Right atrium auricular region (tissue), 2 donors: Measurements from ENCODE around the gene DOCK2. TPM values are rescaled to one million over a fixed set of nuclear protein-coding genes. Genes with fewer than 3 reads are reported as not detected.

Experiments used
- DNase-seq: peaks from one replicate; pipeline ENCODE4 v3.0.0-alpha.2; 2019; ENCODE audit warnings: low spot score
- H3K27ac ChIP-seq, 2 donors: fragments of 200-600 bp; sonication (generic); 1 replicate in 1 of 2; 2 replicates in 1 of 2; pipeline ENCODE4 v1.5.1; 2016 to 2019
- H3K27me3 ChIP-seq, 2 donors: fragments of 200-600 bp; sonication (generic); one replicate each; pipeline versions ENCODE4 v1.5.1 to v1.6.0; 2017 to 2019
- H3K36me3 ChIP-seq: fragments of 200-600 bp; sonication (generic); one replicate; pipeline ENCODE4 v1.5.1; 2016
- H3K4me1 ChIP-seq, 2 donors: fragments of 200-600 bp; sonication (generic); one replicate each; pipeline versions ENCODE4 v1.5.1 to v1.6.0; 2017 to 2019
- H3K4me3 ChIP-seq, 2 donors: fragments of 200-600 bp; sonication (generic); 1 replicate in 1 of 2; 2 replicates in 1 of 2; pipeline ENCODE4 v1.5.1; 2017 to 2019; ENCODE audit warnings: mild to moderate bottlenecking in 1 of 2, moderate library complexity in 1 of 2
- H3K9me3 ChIP-seq, 2 donors: fragments of 200-600 bp; sonication (generic); one replicate each; pipeline ENCODE4 v1.5.1; 2019
- CTCF ChIP-seq, 2 donors: fragments of 200-600 bp; sonication (generic); IDR thresholded peaks; one replicate each; pipeline ENCODE4 v1.5.1; 2019; ENCODE audit warnings: antibody characterized with exemption in 2 of 2
- total RNA-seq, 2 donors: library from RNA; depleted of rRNA; stranded (reverse); fragments of >200 nt; gene quantifications; one replicate each; pipeline ENCODE4 v1.1.0, GENCODE V29; 2016

DOCK2 gene
- total RNA-seq, 2 donors from 2014 or later: 3.7 to 5.4 TPM

GRCh38 chr5:169631360-169631759 lies 5.7 kb upstream of the DOCK2 start:
- no peak for DNase-seq
- no peaks in the 10 kb centered on the region for H3K27me3 ChIP-seq
- TF ChIP-seq CTCF (IDR thresholded peaks at IDR 0.05): no peak
- no peaks in the 10 kb centered on the region for H3K36me3 ChIP-seq
- peaks cover 0 to 6% of the 10 kb centered on the region in 2 donors for H3K9me3 ChIP-seq
- no peak overlapping the region for H3K4me3 ChIP-seq
- no peaks in the 10 kb centered on the region for H3K4me1 ChIP-seq
- H3K27ac ChIP-seq: no peak overlapping the region

DNA sequence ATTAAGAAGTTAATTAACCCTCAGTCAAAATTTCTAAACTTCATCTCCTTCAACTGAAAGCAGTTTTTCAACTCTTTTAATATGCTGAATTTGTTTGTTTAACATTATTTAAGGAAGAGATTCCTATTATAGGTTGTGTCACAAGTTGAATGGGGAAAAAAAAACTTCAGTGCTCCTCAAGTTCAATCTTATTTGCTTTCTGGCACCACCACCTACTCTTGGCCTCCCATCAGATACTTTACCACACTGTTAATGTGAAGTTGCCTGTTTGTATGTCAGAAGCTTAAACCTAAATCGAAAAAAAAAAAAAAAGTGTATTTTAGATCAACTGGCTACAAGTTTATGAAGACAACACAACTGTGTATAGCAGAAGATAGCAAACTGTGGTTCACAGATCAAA lies 4.1 kb upstream of the DOCK2 start:
- H3K36me3 ChIP-seq: no peaks in the 10 kb centered on the region
- no peak for TF ChIP-seq CTCF (IDR thresholded peaks at IDR 0.05)
- DNase-seq: no peak
- no peak overlapping the region for H3K27ac ChIP-seq
- H3K4me3 ChIP-seq: no peak overlapping the region
- H3K9me3 ChIP-seq: peaks cover 0 to 6% of the 10 kb centered on the region in 2 donors
- no peaks in the 10 kb centered on the region for H3K4me1 ChIP-seq
- H3K27me3 ChIP-seq: no peaks in the 10 kb centered on the region

- H3K4me1 ChIP-seq: no peaks in the 10 kb centered on the region
- DNase-seq: no peak
- H3K27ac ChIP-seq: no peak overlapping the region
- H3K4me3 ChIP-seq: no peak overlapping the region
- H3K27me3 ChIP-seq: no peaks in the 10 kb centered on the region
- TF ChIP-seq CTCF (IDR thresholded peaks at IDR 0.05): no peak
- no peaks in the 10 kb centered on the region for H3K36me3 ChIP-seq
- H3K9me3 ChIP-seq: peaks cover 3 to 13% of the 10 kb centered on the region in 2 donors
Observed at GRCh38 chr5:169634606-169635005, 2.5 kb upstream of the DOCK2 start.

GRCh38 chr5:169635936-169636335 lies 1.1 kb upstream of the DOCK2 start:
- Histone ChIP-seq H3K4me3 (no peak overlapping the region), H3K27me3 (no peaks in the 10 kb centered on the region), H3K36me3 (no peaks in the 10 kb centered on the region), H3K4me1 (no peaks in the 10 kb centered on the region), H3K9me3 (peaks cover 3 to 17% of the 10 kb centered on the region in 2 donors), H3K27ac (no peak overlapping the region)
- DNase-seq: no peak
- no peak for TF ChIP-seq CTCF (IDR thresholded peaks at IDR 0.05)

DNA sequence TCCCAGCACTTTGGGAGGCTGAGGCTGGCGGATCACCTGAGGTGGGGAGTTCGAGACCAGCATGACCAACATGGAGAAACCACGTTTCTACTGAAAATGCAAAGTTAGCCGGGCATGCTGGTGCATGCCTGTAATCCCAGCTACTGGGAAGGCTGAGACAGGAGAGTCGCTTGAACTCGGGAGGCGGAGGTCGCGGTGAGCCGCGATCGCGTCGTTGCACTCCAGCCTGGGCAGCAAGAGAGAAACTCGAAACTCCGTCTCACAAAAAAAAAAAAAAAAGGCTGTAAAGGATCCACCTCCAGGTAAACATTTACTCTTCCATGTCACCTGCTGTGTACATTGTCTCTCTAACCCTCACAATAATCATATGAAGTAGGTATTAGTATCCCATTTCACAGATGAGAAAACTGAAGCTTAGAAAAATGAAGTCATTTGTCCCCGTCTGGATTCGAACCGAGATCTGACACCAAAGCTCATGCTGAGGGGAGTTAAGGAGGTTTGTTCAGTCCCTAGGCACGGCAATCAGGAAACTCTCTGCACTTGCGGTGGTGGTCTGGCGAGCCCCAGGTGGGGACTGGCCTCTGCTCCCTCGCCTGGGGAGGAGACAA lies 494 bp upstream of the DOCK2 start:
- no peak for TF ChIP-seq CTCF (IDR thresholded peaks at IDR 0.05)
- Histone ChIP-seq H3K27me3 (no peaks in the 10 kb centered on the region), H3K4me3 (peak overlapping the region in 1 of 2 donors; percentile 45), H3K27ac (no peak overlapping the region), H3K36me3 (no peaks in the 10 kb centered on the region), H3K4me1 (no peaks in the 10 kb centered on the region), H3K9me3 (peaks cover 3 to 17% of the 10 kb centered on the region in 2 donors)
- DNase-seq: no peak

DNA sequence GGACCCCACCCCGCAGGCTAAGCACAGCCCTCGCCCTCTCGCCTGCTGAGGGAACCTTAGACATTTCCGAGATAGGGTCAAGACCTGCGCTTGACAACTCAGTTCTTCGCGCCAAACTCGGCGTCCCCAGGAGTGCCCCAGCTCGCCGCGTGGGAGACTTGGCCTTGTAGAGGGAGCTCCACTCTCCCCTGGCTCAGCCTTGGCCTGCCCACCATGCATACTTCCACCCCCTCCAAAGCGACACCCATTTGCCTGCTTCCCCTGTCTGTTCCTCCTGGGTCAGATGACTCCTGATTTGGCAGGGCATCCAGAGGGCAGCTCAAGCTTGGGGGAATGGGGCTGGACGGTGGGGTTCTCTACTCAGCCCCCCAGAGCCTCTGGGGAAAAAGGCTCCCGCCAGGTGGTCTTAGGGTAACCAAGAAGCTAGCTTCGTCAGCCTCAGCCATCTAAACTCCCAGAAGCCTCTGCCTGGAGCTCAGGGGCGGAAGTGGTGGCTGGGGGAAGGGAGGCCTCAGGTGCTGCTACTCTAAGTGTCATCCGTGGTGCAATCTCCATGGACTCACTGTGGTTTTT lies 560 bp downstream of the DOCK2 start:
- no peaks in the 10 kb centered on the region for H3K27me3 ChIP-seq
- peaks cover 3 to 17% of the 10 kb centered on the region in 2 donors for H3K9me3 ChIP-seq
- H3K4me3 ChIP-seq: peak overlapping the region; percentile 29 to 45
- H3K27ac ChIP-seq: peak overlapping the region in 1 of 2 donors; percentile 10
- DNase-seq: no peak
- H3K36me3 ChIP-seq: no peaks in the 10 kb centered on the region
- TF ChIP-seq CTCF (IDR thresholded peaks at IDR 0.05): no peak
- no peaks in the 10 kb centered on the region for H3K4me1 ChIP-seq
